Muscle of leg (tissue), 11 donors: ENCODE measurements around the gene TTLL10. TPM values are rescaled to one million over a fixed set of nuclear protein-coding genes. Genes with fewer than 3 reads are reported as not detected.

Source experiments
- DNase-seq: peaks from one replicate; pipeline ENCODE4 v3.0.0; 2013
- H3K27ac ChIP-seq: one replicate; pipeline ENCODE4 v1.5.1; 2013; ENCODE audit warnings: mild to moderate bottlenecking, low read length, control low read depth
- H3K27me3 ChIP-seq: one replicate; pipeline ENCODE4 v1.6.1; 2013; ENCODE audit warnings: low read length; ENCODE audit not compliant: control insufficient read depth, insufficient read depth
- H3K36me3 ChIP-seq: one replicate; pipeline ENCODE4 v1.6.1; 2013; ENCODE audit warnings: low read length; ENCODE audit not compliant: control insufficient read depth, insufficient read depth
- H3K4me1 ChIP-seq: one replicate; pipeline ENCODE4 v1.6.1; 2013; ENCODE audit warnings: low read length; ENCODE audit not compliant: control insufficient read depth, insufficient read depth
- H3K4me3 ChIP-seq: one replicate; pipeline ENCODE4 v1.5.1; 2013; ENCODE audit warnings: low read length, control low read depth
- H3K9me3 ChIP-seq: replicated peaks from 2 replicates; pipeline ENCODE4 v1.6.1; 2013; ENCODE audit warnings: low read depth, low read length; ENCODE audit not compliant: control insufficient read depth
- WGBS: methylation state at CpG from one replicate; pipeline ENCODE4 v1.1.5; 2013; ENCODE audit warnings: missing lambda C conversion rate; ENCODE audit not compliant: insufficient coverage; 5-methylcytosine and 5-hydroxymethylcytosine counted together
- polyA plus RNA-seq, 8 donors: library from polyadenylated mRNA; unstranded; fragments of 120-200 nt; gene quantifications; one replicate each; pipeline versions ENCODE4 v1.2.1 to v1.2.3, GENCODE V29; 2013; ENCODE audit warnings: inconsistent platforms in 1 of 8, low replicate concordance in 1 of 8; ENCODE audit not compliant: insufficient read length in 8 of 8, insufficient read depth in 1 of 8
- total RNA-seq: library from RNA; stranded (reverse); fragments of 120-200 nt; gene quantifications from one replicate; pipeline ENCODE4 v1.2.4, GENCODE V29; 2013

The TTLL10 gene
- total and polyA plus RNA-seq, 9 donors, result 0.09 to 0.59 (median 0.28) TPM; not detected in 1

DNA sequence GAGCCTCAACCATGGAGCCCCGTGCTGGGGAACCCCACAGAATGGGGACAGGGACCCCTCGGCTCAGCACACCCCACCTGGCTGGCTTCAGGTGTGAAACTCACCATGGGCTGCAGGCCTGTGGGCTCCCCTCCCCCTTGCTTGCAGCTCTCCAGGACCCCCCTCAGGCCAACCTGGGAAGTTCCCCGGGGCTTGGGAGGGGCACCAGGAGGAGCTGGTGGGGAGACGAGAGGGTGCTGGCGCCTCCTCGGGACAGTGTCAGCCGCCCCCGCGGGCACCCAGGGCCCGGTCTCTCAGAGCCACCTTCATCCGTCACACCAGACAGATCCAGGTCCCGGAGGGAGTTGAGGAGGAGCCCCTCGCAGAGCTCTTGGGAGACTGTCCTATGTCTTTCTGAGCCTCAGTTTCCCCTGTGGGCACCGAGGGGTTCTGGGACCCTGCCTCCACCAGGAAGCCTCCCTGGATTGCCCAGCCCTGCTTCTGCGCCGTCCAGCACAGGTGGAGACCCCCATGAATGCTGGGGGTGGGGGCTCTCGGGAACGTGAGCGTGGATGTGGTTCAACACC is 33.4 kb downstream of the TTLL10 start:
- Histone ChIP-seq H3K27ac (no peak overlapping the region), H3K4me3 (no peak overlapping the region), H3K9me3 (no peaks in the 10 kb centered on the region), H3K27me3 (peaks cover 20% of the 10 kb centered on the region), H3K4me1 (peaks cover 54% of the 10 kb centered on the region), H3K36me3 (no peaks in the 10 kb centered on the region)
- 64% methylated on average over 2 of the region's 19 CpGs for WGBS
- DNase-seq, result no peak

DNA sequence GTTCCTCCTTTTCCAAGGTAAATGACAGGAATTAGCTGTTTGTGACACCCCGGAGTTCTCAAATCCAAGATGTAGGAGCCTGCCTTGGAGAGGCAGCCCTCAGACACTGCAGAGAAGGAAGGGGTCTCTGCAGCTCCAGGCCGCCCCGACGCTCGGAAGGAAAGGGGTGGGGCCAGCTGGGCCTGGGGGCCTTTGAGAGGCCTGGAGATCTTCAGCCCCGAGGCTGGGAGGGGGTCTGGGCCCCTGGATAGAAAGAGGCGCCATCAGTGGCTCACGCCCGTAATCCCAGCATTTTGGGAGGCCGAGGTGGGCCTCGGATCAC is 33.9 kb downstream of the TTLL10 start:
- H3K36me3 ChIP-seq, result no peaks in the 10 kb centered on the region
- DNase-seq, result no peak
- H3K4me3 ChIP-seq, result no peak overlapping the region
- H3K4me1 ChIP-seq, result peaks cover 58% of the 10 kb centered on the region
- peaks cover 20% of the 10 kb centered on the region for H3K27me3 ChIP-seq
- WGBS, result 78% methylated on average over 6 of the region's 11 CpGs
- H3K9me3 ChIP-seq, result no peaks in the 10 kb centered on the region
- H3K27ac ChIP-seq, result peak overlapping the region; percentile 47

DNA sequence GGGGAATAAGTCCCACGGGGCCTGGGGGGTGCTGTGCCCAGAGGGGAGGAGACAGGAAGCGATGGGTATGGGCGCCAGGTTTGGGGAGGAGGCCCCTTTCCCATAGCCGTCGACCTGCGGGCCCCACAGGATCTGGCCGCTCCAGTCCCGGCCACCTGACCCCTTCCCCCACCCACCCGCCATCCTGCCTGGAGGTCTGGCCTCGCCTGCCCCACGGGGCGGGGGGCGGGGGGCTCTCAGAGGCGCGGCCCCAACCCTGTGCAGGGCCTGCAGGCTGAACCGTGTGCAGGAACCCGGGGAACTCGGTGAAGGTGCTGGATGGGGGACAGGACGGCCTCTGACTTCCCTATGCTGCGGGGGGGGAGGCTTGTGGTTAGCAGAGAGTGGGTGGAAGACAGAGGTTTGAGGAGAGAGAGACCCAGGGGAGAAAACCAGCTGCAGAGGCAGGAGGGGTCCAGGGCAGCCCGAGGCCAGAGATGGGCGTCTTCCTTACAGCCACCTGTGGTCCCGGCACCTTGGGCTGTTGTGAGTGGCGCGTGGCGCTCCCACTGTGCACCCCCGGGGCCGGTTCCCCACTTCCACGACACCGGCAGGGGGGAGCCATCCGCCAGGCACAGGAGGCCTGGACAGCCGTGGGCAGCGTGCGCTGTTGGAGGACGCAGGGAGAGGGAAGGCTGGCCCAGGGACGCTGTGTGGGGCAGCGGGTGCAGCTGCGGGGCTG is 35.2 kb downstream of the TTLL10 start:
- Histone ChIP-seq H3K9me3 (no peaks in the 10 kb centered on the region), H3K4me1 (peaks cover 65% of the 10 kb centered on the region), H3K27me3 (peaks cover 20% of the 10 kb centered on the region), H3K4me3 (no peak overlapping the region), H3K27ac (peak overlapping the region; percentile 87), H3K36me3 (no peaks in the 10 kb centered on the region)
- WGBS, result 42% methylated on average over 20 of the region's 38 CpGs
- DNase-seq, result peak; percentile 50

DNA sequence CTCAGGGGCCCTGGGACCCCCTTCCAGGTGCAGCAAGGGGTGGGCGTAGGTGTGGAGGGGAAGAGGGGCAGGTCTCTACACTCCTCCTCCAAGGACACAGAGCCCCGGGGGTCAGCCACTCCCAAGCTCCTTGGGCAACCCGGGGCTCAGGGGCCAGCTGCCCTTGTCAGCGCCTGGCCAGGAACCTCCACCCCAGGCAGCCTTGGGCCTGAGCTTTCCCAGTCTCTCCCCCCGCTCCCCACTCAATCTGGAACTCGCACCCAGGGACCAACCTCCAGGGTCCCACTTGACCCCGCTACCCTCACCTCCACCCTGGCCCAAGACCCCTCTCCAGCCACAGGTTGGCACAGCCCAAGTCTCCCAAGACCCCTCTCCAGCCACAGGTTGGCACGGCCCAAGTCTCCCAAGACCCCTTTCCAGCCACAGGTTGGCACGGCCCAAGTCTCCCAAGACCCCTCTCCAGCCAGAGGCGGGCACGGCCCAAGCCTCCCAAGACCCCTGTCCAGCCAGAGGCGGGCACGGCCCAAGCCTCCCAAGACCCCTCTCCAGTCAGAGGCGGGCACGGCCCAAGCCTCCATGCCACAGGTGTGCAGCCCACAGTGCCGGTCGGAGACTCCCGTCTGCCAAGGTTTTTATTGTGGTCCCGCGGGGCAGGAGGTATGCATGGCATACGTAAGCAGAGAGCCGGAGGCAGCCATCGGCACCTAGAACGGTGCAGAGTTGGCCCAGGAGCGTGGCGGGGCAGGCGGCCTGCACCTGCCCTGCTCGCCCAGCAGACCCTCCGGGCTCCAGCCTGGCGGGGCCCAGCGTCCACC is 37.3 kb downstream of the TTLL10 start:
- no peaks in the 10 kb centered on the region for H3K9me3 ChIP-seq
- H3K4me3 ChIP-seq, result no peak overlapping the region
- 88% methylated on average over 27 of the region's 31 CpGs for WGBS
- DNase-seq, result no peak
- H3K36me3 ChIP-seq, result peaks cover 9% of the 10 kb centered on the region
- peaks cover 66% of the 10 kb centered on the region for H3K4me1 ChIP-seq
- H3K27ac ChIP-seq, result no peak overlapping the region
- H3K27me3 ChIP-seq, result peaks cover 10% of the 10 kb centered on the region

DNA sequence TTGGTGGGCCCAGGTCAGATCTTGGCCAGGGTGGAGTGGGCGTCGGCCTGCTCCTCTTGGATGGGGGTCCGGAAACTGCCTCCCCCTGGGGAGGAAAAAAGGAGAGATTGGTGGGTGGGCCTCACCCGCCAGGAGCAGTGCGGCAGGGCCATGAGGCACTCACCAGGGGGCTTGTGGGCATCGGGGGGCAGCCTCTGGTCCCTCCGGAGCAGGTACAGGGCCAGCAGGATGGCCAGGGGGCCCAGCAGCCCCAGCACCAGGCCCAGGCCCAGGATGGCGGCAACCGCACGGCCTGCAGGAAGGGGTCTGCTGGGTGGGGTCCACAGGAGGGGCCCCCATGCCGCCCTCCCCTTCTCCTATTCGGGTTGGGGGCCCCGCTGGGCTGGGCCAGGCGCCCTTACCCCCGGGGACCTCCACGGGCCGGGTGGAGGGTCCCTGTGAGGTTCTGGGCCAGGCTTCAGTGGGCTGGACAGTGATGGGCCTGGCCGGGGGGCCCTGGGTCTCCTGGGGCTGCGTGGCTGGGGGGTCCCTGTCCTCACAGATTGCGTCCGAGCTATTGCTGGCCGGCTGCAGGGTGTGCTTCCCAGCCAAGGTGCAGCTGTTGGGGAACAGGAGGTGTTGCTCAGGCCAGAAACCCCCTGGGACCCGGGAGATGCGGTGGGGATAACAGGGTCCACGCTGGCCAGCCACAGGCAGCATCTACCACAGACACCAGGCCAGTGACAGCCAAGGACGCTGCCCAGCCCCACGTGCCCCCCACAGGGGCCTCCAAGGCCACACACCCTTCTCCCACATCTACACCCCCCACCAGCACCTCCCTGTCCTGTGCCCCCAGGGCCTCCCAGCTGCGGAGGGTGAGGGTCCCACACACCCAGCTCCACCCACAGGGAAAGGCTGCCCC is 38.1 kb downstream of the TTLL10 start:
- H3K36me3 ChIP-seq, result peaks cover 16% of the 10 kb centered on the region
- no peak overlapping the region for H3K4me3 ChIP-seq
- peaks cover 59% of the 10 kb centered on the region for H3K4me1 ChIP-seq
- WGBS, result 79% methylated on average over 24 of the region's 28 CpGs
- H3K9me3 ChIP-seq, result no peaks in the 10 kb centered on the region
- DNase-seq, result no peak
- no peak overlapping the region for H3K27ac ChIP-seq
- peaks cover 3% of the 10 kb centered on the region for H3K27me3 ChIP-seq

DNA sequence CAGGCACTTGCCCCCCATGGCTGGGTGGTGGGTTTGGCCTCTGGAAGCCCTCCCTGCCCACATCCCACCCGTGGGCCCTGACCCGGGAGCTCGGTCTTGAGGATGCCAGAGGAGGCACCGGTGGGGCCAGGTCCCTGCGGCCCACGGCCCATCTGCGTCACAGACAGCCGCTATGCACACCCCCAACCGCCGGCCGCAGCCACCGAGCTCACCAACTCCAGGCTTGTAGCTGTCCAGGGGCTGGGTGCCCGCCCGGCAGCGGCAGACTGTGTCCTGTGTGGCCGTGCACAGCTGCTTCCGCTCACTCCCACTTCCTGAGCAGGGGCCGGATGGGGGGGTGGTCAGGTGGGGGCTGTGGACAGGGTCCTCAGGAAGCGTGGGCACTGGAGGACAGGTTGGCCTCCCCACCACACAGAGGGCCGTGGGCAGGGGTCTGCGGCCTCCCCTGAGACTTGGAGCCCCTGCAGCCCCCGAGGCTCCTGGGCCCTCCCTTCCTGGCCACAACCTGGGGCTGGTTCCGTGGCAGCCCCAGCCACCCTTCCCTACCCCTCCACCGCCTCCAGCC is 39.2 kb downstream of the TTLL10 start:
- Histone ChIP-seq H3K4me1 (peaks cover 51% of the 10 kb centered on the region), H3K36me3 (peaks cover 23% of the 10 kb centered on the region)

DNA sequence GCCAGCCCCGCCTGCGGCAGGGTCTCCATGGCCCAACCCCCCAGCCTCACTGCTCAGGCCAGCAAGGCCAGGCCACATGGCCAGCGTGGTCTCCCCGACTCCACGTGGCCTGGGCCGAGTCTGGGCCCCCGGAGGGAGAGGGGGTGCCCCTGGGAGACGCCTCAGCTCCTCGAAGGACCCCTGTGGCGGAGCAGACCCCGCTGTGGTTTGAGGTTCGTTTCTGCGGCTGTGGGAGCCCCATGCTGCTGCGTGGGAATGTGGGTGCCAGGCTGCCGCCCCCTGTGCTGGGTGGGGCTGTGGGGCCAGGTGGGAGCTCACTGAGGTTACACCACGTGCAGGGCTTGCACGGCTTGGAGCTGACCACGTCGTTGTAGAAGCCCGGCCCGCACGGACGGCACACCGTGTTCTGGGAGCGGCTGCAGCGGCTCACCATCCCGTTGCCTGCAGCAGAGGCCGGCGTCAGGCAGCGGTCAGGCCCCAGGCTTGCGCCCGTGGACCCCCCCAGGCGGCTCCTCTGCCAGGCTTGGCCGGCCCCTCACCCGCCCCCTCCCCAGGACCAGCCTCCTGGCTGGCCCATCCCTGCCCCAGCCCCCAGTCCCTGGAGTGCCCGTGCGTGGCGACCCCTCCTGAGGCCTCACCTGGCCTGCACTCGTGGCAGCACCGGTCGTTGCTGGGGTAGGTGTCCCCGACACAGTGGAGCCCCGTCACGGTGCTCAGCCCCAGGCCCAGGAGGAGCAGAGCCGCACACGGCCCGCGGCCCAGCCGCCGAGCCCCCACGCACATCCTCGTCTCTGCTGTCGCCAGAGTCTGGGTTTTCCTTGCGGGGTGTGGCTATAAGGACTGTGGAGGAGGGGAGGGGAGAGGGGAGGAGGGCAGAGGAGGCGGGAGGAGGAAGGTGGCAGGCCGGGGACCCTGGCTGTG is 39.9 kb downstream of the TTLL10 start, which contains the start of gene TNFRSF4:
TNFRSF4 (minus strand) TSS at position 809 of the 921 bp plus-strand sequence; CDS start at position 783, 26 bp downstream.
- 52% methylated on average over 44 of the region's 56 CpGs for WGBS

More for the DNA sequence above, 39.2 kb downstream of the TTLL10 start:
- DNase-seq, result peak; percentile 49
- Histone ChIP-seq H3K9me3 (no peaks in the 10 kb centered on the region), H3K4me3 (no peak overlapping the region), H3K27ac (peak overlapping the region; percentile 35), H3K27me3 (no peaks in the 10 kb centered on the region)
- 38% methylated on average over 12 of the region's 24 CpGs for whole genome bisulfite sequencing

DNA sequence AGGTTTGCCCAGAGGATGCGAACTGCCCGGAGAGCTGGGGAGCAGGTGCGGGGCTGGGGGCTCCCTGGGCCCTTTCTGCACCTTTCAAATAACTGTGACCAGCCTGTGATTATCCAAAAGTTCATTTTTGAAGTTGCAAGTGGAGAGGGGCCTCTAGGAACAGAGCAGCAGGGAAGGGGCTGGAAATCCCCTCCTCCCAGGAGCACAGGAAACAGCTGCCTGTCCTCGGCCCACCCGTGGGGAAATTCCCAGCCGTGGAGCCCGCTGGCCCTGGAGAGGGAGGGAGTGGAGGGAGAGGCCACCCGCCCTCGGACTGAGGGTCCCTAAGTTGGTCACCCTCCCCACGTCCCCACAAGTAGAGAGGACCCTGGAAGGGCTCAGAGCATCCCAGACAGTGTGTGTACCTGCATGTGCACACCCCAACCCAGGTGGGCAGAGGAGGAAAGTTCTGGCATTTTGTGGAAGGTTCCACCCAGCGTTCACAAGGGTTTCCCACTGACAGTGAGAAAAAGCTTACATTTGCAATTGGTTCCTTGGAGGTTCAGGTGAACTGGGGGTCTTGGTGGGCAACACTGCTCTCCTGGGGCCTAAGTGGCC is 41.5 kb downstream of the TTLL10 start:
- peaks cover 39% of the 10 kb centered on the region for H3K4me1 ChIP-seq
- H3K27ac ChIP-seq, result peak overlapping the region; percentile 13
- H3K4me3 ChIP-seq, result no peak overlapping the region
- no peak for DNase-seq
- peaks cover 46% of the 10 kb centered on the region for H3K36me3 ChIP-seq
- no peaks in the 10 kb centered on the region for H3K9me3 ChIP-seq
- H3K27me3 ChIP-seq, result no peaks in the 10 kb centered on the region
- WGBS, result 58% methylated on average over 1 of the region's 11 CpGs

More for the DNA sequence above, 39.9 kb downstream of the TTLL10 start, which contains the start of gene TNFRSF4:
- peaks cover 45% of the 10 kb centered on the region for H3K4me1 ChIP-seq
- no peak for DNase-seq
- no peaks in the 10 kb centered on the region for H3K9me3 ChIP-seq
- peak within 1 kb of the TSS; percentile 15 for H3K27ac ChIP-seq
- no peaks in the 10 kb centered on the region for H3K27me3 ChIP-seq
- peaks cover 31% of the 10 kb centered on the region for H3K36me3 ChIP-seq
- H3K4me3 ChIP-seq, result no peak within 1 kb of the TSS
